Amniotic epithelial cell (primary cell): ENCODE data around the gene WDR18.
"Not testable (repeated sequence)": the region's sequence is repeated elsewhere in the genome, so short reads cannot be mapped to it uniquely, and the experiment has no call there.

Experiments used
- DNase-seq: peaks from one replicate; pipeline ENCODE4 v3.0.0-alpha.2; 2010; ENCODE audit warnings: low read depth

WDR18 gene

DNA sequence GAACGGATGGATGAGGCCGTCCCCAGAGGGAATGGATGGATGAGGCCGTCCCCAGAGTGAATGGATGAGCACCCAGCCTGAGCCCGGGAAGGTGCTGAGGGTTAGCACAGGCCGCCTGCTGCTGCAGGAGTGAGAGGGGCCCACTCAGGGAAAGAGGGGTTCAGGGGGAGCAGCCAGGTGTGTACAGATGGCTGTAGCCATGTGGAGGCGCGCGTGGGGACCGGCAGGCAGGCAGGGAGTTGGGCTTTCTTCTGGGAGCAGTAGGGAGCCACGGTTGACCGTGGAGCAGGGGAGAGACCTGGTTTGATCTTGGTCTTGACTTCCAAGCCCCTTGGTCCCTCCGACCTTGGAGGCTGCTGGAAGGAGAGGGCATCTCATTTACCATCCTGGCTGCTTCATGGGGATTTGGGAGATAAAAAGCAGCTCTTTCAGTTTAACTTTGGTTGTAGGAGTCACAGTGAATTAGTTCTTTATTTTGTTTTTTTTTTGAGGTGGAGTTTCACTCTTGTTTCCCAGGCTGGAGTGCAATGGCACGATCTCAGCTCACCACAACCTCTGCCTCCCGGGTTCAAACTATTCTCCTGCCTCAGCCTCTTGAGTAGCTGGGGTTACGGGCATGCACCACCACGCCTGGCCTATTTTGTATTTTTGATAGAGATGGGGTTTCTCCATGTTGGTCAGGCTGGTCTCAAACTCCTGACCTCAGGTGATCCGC, 33.6 kb upstream of the WDR18 start:
- DNase-seq = no peak

DNA sequence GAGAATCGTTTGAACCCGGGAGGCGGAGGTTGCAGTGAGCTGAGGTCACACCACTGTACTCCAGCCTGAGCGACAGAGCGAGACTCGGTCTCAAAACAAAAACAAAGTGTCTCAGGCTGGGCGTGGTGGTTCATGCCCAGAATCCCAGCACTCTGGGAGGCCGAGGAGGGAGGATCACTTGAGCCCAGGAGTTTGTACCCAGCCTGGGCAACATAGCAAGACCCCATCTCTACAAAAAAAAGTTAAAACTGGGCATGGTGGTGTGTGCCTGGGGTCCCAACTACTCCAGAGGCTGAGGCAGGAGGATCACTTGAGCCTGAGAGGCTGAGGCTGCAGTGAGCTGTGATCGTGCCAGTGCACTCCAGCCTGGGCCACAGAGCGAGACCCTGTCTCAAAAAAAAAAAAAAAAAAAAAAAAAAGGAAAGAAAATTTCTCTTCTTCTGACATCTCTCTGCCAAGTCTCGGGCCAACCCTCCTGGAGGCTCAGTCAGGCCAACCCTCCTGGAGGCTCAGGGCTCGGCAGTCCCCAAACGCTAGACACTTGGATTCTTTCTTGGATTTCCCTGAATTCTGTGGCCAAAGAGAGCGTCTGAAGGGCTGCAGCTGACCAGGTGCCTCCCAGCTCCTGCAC, 32.0 kb upstream of the WDR18 start:
- DNase-seq = no peak

DNA sequence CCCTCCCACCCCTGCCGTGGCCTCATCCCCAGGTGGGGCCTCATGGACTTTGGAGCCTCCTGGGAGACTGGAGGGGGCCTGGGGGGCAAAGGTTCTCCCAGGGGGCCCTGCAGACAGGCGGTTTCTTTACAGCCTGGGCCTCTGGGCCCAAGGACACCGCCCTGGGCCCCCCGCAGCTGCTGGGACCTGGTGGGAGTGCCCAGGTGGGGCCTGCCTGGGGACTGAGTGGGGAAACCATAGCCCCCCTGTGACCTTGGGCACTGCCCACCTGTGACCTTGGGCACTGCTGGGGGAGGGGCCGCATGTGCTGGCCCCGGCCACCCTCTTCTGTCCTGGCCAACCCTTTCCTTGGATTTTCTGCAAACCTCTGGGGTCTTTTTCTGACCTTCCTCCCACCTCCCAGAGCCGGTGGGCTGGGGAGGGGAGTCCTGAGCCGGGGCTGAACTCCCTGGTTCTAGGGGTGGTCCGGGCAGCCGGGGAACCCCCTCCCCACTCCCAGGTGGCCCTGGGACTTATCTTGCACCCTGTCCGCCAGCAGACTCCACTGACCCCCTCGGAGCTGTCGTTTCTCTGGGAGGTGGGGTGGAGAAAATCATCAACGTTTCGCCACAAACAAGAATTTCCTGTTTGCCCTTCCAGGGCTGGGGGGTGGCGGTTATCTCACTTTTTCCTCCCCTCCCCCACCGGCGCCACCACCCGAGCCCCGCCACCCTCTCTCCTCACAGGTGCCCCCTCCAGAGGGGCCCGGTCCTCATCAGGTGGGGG, 31.3 kb upstream of the WDR18 start:
- peak; percentile 71 for DNase-seq

DNA sequence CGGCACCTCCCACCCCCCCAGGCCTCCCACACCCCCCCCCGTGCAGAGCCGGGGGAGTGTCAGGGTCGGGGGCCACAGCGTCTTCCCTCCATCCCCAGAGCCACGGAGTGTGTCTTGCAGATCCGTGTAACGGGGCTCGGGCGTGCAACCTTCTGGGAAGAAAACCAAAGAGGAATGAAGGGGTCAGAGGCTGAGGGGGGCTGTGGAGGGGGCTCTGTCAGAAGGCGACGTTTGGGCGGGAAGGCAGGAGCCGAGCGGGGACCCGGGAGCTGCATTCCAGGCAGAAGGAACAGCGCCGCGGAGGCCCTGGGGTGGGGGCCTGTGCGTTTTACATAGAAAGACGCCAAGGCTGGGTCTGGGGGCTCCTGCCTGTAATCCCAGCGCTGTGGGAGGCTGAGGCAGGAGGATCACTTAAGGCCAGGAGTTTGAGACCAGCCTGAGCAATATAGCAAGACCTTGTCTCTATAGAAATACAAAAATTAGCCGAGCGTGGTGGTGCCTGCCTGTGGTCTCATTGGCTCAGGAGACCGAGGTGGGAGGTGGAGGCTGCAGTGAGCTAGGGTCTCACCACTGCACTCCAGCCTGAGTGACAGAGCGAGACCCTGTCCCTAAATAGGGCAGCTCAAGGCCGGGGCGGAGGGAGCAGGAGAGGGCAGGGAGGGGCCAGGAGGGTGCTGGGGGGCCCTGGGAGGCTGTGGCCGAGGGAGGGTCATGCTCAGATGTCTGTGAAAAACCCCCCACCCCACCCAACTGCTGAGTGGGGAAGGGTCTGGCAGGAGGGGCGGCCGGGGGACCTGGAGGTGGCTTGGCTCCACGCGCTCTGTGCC, 30.5 kb upstream of the WDR18 start:
- no peak for DNase-seq

DNA sequence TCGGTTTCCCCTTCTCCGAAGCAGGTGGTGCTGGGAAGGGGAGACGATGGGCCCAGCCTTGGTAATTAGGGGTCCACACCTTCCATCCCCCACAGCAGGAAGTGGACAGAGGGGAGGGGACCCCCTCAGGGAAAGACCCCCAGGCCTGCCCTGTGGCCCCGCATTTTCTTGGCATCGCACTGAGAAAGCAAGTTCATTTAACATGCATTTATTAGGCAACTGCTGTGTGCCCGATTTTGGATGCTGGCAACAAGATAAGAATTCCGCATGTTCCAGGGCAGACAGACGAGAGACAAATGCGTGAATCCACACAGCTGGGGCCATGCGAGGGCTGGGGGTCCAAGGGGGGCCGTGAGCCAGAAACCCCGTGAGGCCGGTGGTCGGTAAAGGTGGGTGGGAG, 29.9 kb upstream of the WDR18 start:
- DNase-seq = no peak

DNA sequence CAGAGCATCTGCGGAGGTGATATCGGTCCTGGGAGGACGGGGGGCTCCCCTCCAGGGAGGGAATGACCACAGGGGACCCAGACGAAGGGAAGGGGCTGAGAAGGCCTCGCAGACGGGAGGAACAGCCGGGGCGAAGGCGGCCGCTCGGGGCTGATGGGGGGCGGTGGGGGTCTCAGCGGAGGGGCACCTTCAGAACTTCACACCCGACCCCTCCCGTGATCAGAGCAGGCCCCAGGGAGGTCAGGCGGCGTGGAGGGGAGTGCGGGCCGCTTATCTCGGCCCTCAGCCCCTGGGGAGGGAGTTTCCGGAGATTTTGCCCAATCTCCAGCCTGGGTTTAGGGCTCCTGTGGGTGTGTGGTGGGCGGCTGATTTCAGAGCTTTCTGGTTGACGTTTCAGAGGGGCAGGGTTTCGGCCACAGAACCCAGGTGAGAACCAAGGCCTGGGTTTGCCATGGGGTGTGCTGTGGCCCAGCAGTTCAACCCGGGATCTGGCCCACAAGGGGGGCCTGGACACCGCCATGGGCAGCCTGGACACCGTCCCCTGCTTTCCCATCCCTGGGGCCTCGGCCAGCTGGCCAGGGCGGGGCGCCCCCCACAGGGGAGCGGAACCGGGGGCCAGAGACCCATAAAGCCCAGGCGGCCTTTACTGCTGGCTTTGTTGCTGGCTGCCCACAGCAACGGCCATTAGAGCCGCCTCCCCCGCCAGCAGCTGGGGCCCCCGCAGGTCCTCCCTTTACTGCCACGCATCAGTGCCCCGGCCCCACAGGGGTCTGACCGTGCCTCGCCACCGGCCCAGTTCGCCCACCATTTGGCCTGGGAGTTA, 29.3 kb upstream of the WDR18 start:
- DNase-seq = peak; percentile 42

DNA sequence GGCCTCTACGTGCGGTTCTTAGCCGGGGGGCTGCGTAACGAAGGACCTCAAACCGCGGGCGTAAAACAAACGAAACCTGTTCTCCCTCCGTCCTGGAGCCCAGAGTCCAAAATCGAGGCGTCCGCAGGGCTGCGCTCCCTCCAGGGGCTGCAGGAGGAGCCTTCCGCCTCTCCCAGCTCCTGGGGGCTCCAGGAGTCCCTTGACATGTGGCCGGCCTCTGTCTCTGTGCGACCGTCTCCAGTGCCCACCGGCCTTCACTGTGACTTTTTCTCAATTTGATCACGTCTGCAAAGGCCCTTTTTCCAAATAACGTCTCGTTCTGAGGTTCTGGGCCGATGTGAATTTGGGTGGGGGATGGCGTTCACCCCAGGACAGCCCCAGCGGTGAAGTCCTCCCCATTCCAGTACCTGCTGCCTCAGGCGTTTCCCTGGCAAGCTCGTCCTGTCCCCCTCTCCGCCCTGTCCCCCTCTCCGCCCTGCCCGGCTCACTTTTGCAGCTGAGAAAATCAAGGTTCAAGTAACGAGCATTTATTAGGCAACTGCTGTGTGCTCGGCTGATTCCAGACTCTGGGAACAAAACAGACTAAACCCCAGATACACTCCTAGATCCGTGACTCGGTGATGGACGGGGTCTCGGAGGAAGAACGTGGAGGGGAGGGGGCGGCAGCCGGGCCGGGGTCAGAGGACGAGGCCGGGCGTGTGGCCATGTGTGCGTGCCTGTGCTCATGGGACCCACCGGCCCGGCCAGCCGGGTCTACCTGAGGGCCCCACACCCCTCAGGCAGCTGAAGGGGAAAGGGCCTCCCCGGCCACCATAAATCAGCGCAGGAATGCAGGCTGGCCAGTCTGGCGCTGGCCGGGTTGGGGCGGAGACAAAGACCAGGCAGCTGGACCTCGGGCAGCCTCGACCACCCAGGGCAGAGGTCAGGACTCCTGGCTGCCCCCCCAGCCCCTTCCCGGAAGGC, 28.1 kb upstream of the WDR18 start:
- DNase-seq = peak; percentile 55

DNA sequence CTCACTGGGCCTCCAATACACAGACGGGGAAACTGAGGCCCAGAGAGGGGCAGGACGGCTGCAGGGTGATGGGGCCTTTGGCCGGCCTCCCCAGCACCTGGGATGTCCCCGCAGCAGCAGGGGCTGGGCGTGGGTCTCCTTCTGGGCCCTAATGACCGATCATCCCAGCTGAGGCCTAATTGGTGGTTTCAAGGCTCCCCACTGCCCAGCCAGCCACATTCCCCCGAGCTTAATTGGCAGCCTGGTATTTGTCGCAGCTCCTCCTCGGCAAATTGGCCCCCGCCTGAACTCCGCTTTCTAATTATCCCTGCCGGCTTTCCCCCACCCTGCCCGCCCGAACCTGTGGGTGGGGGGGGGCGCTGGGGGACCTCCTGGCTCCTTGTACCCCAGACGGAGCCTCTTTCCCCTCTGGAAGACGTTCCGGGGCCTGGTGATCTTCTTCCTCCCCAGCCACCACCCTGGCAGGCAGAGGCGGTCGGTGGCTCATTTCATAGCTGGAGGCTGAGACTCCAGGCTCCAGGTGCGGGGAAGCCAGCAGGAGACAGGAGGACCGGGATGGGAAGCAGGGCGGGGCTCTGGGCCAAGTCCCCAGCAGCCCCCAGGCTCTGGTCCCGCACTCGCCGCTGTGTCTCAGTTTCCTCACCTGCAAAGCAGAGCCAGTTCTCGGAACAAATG, 27.2 kb upstream of the WDR18 start:
- no peak for DNase-seq

DNA sequence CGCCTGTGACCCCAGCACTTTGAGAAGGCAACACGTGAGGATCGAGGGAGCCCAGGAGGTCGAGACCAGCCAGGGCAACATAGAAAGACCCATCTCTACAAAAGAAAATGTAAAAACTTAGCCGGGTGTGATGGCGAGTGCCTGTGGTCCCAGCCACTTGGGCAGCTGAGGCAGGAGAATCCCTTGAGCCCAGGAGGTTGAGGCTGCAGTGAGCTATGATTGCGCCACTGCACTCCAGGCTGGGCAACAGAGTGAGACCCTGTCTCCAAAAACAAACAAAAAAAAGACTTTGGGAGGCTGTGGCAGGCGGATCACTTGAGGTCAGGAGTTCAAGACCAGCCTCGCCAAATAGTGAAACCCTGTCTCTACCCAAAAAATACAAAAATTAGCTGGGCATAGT, 26.6 kb upstream of the WDR18 start:
- DNase-seq = not testable (repeated sequence)

DNA sequence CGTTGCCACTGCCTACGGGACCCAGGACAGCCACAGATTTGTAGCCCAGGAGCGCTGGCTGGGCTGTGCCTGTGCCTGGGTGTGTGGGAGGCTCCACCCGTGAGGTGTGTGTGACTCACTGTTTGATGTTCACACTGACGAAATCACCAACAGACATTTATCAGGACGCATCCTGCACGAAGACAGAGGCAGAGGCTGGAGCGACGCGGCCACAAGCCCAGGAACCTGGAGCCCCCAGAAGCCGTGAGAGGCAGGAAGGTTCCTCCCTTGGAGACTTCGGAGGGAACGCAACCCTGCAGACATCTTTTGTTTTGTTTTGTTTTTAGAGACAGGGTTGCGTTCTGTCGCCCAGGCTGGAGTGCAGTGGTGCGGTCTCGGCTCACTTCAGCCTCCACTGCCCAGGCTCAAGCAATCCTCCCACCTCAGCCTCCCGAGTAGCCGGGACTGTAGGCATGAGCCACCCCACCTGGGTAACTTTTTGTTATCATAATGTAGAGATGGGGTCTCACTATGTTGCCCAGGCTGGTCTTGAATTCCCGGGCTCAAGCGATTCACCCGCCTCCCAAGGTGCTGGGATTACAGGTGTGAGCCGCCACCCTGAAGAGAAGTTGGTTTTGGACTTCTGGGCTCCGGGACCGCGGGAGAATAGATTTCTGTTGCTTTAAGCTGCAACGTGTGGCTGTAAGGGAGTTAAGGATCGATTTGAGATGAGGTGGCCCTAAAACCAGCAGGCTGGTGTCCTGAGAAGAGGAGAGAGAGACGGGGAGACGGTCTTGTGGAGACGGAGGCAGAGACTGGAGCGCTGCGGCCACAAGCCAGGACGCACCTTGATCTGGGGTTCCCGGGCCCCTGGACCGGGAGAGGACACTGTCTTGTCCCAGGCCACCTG, 24.9 kb upstream of the WDR18 start:
- peak; percentile 88 for DNase-seq

DNA sequence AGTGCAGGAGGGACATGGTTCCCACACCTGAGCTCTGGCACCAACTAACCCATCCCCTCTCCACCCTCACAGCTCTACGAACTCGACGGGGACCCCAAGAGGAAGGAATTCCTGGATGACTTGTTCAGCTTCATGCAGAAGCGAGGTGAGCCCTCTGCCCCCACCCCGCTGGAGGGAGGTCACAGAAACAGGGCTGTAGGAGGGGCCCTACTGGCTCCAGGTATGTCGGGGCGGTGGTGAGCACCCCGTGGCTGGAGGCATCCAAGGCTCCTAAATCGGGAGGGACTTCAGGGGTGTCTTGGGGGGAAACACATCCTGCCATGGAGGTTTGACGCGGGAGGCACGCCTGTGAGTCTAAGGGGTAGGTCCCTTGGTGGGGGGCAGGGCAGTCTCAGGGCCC, 24.1 kb upstream of the WDR18 start:
- DNase-seq = no peak

DNA sequence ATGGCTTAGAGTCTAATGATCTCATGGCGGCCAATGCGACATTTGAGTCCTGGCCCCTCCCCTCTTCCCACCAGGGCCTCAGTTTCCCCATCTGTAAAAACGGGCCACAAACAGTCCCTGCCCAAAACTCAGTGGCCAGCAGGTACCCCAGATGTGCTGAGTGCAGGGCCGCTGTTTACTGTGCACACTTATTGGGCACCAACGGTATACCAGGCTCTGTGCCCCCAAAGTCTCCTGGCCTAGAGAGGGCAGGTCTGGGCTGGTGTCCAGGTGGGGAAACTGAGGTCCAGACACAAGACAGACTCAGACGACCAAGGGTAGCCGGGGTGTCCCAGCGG, 23.6 kb upstream of the WDR18 start:
- no peak for DNase-seq

DNA sequence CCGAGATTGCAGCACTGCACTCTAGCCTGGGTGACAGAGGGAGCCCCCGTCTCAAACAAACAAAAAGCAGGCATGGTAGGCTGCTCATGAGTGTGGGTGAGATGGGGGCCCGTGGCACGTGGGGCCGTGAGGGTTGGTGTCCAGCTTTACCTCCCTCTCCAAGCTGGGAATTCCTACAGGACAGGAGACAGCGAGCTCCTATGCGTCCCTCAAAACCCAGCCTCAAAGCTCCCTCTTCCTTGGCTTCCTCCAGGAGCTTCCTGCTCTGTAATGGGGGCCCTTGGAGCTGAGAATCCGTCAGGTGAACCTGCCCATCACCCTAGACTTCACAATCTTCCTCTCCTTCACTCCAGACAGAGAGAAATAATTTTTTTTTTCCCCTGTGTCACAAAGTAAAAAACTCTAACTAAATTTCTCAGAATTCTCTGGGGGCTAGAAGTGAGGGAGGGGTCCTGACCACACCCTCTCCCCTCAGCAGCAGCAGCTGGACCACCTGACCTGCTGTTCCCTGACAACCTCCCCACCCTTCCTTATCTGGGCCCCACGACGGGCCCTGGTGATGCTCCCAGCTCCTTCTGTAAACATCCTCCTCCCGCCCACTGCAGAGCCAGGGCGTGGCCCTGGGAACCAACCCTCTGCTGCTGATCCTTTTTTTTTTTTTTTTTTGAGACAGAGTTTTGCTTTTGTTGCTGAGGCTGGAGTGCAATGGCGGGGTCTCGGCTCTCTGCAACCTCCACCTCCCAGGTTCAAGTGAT, 22.1 kb upstream of the WDR18 start:
- peak; percentile 75 for DNase-seq

DNA sequence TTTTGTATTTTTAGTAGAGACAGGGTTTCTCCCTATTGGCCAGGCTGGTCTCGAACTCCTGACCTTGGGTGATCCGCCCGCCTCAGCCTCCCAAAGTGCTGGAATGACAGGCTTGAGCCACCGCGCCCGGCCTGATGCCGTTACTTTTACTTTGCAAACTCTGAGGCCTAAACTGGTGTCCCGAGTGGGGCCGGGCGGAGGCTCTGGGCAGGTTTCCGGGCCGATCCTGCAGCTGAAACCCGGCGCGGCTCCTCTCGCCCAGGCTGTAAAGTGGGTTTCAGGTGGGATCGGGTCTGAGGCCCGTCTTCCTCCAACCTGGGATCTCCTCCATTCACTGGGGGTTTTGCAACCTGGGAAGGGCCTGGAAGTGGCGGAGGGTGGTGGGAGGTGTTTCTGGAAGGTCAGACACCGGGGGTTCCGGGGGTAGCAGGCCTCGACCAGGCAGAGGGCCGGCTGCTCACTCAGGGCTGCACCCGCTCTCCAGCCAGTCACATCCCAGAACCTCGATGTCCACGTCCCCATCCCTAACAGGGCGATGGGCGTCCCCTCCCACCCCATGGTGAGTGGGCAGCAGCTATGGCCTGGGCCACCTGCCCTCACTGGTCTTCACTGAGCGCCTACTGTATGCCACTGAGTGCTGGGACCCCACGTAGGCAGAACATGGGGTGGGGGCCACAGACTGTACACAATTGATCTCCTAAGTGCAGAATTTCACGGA, 21.3 kb upstream of the WDR18 start:
- no peak for DNase-seq

DNA sequence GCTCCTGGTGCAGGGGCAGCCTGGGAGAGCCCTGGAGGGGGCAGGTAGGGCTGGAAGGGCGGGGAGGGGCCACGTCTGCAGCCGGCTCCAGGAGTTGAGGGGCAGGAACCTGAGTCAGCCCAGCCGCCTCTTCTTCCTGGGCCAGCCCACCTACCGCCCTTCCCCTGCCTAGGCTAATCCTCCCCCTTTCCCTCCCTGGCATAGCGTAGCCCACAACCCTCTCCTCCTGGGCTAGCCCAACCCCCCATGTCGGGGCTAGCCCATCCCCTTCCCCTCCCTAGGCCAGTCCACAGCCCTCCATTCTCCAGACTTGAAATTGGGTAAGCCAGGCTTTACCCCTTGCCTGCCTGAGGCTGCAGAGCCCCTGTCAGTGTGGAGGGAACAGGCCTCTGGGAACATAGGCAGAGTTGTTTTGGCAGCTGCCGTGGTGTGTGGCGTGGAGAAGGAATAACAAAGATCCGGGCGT, 20.6 kb upstream of the WDR18 start:
- peak; percentile 42 for DNase-seq

DNA sequence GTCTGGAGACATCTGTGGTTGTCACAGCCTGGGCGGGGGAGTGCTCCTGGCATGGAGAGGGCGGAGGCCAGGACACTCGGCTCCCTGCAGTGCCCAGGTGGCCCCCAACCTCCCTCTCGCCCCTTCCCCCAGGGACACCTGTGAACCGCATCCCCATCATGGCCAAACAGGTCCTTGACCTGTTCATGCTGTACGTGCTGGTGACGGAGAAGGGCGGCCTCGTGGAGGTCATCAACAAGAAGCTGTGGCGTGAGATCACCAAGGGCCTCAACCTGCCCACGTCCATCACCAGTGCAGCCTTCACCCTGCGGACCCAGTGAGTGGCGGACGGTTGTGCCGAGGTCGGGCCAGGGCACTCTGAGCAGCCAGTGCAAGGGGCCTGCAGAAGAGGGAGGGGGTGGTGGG, 20.0 kb upstream of the WDR18 start:
- DNase-seq = no peak
